ENCODE measurements around the gene ZNF585A.
"Not testable (repeated sequence)": the region's sequence is repeated elsewhere in the genome, so short reads cannot be mapped to it uniquely, and the experiment has no call there.

ZNF585A gene

DNA sequence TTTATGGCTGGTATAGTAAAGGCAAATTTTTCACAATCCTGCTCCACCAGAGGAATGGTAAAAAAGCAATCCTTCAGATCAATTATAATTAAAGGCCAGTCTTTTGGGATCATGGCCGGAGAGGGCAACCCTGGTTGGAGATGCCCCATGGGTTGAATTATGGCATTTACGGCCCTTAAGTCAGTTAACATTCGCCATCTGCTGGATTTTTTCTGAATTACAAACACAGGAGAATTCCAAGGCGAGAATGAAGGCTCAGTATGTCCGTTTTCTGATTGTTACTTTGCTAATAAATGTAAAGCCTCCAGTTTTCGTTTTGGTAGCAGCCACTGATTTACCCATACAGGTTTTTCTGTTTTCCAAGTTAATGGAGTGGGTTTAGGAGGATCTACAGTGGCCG, 60.7 kb downstream of the ZNF585A start:
- DNase-seq = peak; percentile 17
- in situ Hi-C loops (cut with HindIII; ENCODE audit: low pct_ligation_motif_present, low pct_unique_long_range_greater_than_20kb, low sequenced_read_pairs) = not testable (repeated sequence)

GRCh38 chr19:37104135-37104534, 68.4 kb downstream of the ZNF585A start:
- DNase-seq; in situ Hi-C loops (cut with HindIII; ENCODE audit: low pct_ligation_motif_present, low pct_unique_long_range_greater_than_20kb, low sequenced_read_pairs): not testable (repeated sequence)

DNA sequence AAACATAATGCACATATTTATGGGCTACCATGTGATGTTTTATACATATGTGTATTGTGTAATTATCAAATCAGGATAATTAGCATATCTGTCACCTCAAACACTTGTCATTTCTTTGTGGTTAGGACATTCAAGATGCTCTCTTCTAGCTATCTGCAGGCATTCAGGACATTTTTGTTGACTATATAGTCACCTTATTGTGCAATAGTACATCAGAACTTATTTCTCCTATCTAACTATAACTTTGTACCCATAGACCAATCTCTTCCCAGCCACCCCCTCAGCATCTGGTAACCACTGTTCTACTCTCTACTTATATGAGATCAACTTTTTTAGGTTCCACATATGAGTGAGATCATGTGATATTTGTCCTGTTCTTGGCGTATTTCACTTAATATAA, 73.9 kb downstream of the ZNF585A start:
- in situ Hi-C loops (cut with HindIII; ENCODE audit: low pct_ligation_motif_present, low pct_unique_long_range_greater_than_20kb, low sequenced_read_pairs) = no loop called here
- DNase-seq = no peak

DNA sequence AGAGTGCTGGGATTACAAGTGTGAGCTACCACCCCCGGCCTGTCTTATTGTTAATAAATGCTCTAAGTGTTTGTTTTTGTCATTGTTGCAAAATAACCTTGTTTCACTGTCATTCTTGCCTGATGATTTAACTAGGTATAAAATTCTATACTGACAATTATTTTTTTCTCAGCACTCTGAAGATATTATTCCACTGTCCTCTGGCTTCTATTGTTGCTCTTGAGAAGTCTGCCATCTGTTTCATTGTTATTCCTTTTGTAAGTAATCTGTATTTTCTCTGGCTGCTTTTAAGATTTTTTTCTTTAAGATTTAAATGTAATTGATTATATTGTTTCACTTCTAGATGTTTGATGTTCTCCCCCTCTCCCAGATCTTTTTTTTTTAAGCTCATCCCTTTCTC, 76.6 kb downstream of the ZNF585A start:
- in situ Hi-C loops (cut with HindIII; ENCODE audit: low pct_ligation_motif_present, low pct_unique_long_range_greater_than_20kb, low sequenced_read_pairs) = no loop called here

More for the DNA sequence above, 76.6 kb downstream of the ZNF585A start:
- DNase-seq = no peak

Data from ACHN (cell line).